Measurements from ENCODE around the gene BTN2A1.

GRCh38 chr6:26485112-26485780 is 27.5 kb downstream of the BTN2A1 start:
- no peak for TF ChIP-seq ZBTB7A (IDR thresholded peaks at IDR 0.05; ENCODE audit: low read depth)
- TF ChIP-seq YY1 (IDR thresholded peaks at IDR 0.05; ENCODE audit: low read depth): no peak
- TF ChIP-seq CEBPB (IDR thresholded peaks at IDR 0.05): no peak
- no peak for TF ChIP-seq CREB1 (IDR thresholded peaks at IDR 0.05; ENCODE audit: low read depth)
- TF ChIP-seq REST (IDR thresholded peaks at IDR 0.05; ENCODE audit: low read depth): no peak
- no peak for TF ChIP-seq MAX (IDR thresholded peaks at IDR 0.05)
- TF ChIP-seq TCF12 (IDR thresholded peaks at IDR 0.05; ENCODE audit: low read depth): no peak
- no peak for TF ChIP-seq EGR1 (IDR thresholded peaks at IDR 0.05)
- no peak for TF ChIP-seq RAD21 (IDR thresholded peaks at IDR 0.05; ENCODE audit: low read depth)
- no peak for TF ChIP-seq TAF1 (IDR thresholded peaks at IDR 0.05; ENCODE audit: low read depth)
- no peak for TF ChIP-seq EP300 (IDR thresholded peaks at IDR 0.05; ENCODE audit: borderline replicate concordance)
- TF ChIP-seq NFIC (IDR thresholded peaks at IDR 0.05): no peak
- TF ChIP-seq USF1 (IDR thresholded peaks at IDR 0.05): no peak
